LoVo (cell line): ENCODE measurements around the gene CASTOR2.
"Not testable (repeated sequence)": the region's sequence is repeated elsewhere in the genome, so short reads cannot be mapped to it uniquely, and the experiment has no call there.

Source experiments
- DNase-seq: peaks from one replicate; pipeline ENCODE4 v3.0.0-alpha.2; 2016; ENCODE audit warnings: low spot score

CASTOR2 gene

GRCh38 chr7:74994869-74995543 is 30.5 kb downstream of the CASTOR2 start:
- DNase-seq = not testable (repeated sequence)

- DNase-seq = not testable (repeated sequence)
Observed at GRCh38 chr7:74996361-74996760, 31.9 kb downstream of the CASTOR2 start.

DNA sequence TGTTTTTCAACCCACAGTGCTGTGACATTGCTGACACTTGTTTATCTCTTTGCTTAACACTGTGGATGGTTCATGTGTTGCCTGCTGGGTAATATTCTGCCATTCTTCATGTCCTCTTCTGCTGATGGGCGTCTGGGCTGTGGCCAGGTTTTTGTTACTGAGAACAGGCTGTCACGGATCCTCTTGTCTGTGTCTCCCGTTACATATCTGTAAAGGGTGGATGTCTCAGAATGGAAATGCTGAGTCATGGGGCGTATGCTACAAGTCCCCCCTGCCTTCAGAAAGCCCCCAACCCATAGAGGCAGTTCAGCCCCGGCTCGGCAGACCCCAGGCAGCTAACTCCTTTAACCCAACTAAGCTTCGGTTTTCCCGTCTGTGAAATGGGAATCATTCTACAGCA is 33.3 kb downstream of the CASTOR2 start:
- DNase-seq = not testable (repeated sequence)

DNA sequence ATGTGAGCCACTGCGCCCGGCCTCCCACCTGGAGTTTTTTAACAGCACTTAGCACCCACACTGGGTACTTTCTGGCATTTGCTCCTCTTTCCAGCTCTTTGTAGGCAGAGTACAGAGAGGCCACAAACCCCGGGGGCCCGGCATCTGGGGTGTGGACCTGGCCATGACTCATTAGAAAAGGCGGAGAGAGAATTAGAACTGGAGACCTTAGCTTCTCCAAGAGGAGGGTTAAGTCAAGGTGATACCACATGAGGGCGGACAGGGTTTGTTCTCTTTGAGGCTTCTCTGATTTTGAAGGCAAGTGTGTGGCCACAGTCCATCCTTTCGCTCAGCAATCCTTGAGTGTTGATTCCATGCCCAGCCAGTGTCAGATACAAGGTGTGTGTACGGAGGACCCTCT is 36.9 kb downstream of the CASTOR2 start:
- DNase-seq = not testable (repeated sequence)

GRCh38 chr7:75010036-75010435 is 45.5 kb downstream of the CASTOR2 start:
- DNase-seq = no peak

- no peak for DNase-seq
Observed at GRCh38 chr7:75017832-75018231, 53.3 kb downstream of the CASTOR2 start.

DNA sequence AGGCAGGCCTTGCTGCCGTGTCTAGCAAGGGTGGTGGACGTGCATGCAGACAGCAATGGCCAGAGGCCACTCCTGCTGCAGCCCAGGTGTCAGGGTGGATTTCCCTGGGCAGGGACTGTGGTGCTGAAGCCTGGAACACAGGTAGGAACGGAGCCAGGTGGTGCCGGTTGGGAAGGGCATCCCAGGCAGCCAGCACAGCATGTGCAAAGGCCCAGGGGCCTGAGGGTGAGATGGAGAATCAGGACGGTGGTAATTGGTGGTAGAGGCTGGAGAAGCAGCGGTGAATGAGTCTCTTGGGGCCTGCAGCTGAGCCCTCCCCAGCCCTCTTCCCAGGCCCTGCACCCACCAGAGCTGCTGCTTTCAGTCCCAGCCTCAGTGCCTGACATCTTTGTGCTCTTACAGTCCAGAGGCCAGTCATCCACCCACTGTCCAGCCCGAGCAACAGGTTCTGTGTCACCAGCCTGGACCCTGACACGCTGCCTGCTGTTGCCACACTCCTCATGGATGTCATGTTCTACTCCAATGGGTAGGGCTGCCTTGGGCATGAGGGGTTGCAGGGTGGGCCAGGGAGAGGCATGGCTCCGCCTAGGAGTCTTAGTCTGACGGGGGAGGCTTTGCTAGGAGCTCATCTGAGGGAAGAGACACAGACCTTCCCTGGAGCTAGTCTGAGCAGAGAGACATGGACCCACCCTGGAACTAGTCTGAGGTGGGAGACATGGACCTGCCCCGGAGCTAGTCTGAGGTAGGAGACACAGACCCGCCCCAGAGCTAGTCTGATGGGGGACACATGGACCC is 54.3 kb downstream of the CASTOR2 start:
- no peak for DNase-seq

GRCh38 chr7:75019800-75020199 is 55.3 kb downstream of the CASTOR2 start:
- no peak for DNase-seq

- DNase-seq = no peak
Observed at GRCh38 chr7:75024922-75025321, 60.4 kb downstream of the CASTOR2 start.

DNA sequence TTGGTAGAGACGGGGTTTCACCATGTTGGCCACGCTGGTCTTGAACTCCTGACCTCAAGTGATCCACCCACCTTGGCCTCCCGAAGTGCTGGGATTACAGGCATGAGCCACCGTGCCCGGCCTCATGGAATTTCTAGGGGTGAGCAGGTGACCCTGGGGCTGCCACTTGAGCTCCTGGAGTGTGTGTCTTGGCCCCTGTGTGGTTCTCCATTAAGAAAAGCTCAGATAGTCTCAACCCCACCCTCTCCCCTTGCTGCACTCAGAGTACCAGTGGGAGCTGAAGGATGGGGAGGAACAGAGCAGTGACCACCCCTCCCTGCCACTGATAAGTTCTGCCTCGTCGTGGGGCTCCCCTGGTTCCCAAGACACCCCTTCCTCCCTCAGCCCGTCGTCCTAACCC is 63.8 kb downstream of the CASTOR2 start:
- DNase-seq = no peak

GRCh38 chr7:75033064-75033463 is 68.6 kb downstream of the CASTOR2 start:
- DNase-seq = no peak

GRCh38 chr7:75033826-75034225 is 69.3 kb downstream of the CASTOR2 start:
- no peak for DNase-seq

- DNase-seq = no peak
Observed at GRCh38 chr7:75038508-75038907, 74.0 kb downstream of the CASTOR2 start.

DNA sequence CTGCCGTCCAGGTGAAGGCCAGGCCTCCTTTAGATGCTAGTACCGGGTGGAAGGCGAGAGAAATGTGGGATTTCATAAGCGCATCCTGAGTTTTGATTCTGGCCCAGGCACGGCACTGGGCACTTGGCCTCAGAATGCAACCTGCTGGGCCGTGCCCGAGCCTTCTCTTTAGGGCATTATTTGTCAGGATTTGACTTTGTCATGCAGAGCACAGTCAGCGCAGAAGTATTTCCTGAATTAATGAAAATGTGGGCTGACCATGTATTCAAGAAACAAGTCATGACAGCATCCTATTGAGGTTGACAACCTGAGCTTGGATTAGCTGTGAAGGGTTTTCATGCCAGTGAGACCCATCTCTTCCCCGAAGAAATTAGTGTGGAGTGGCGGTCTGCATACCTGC is 74.7 kb downstream of the CASTOR2 start:
- DNase-seq = no peak

DNA sequence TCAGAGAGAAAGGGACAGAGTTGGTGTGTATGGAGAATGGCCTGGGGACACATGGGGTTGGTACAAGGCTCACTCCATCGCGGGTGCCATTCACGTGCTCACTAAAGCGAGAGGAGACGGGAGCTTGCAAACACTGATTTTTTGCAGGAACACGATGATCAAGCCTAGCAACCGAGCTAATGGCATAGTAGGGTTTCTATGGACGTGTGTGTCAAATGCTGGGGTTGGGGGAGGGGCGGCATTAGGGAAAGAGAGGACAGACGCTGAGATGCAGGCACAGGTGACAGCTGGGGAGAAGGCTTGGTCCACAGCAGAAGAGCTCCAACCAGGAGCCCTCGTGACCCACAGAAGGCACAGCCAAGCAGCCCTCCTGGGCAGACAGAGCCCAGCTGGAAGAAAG is 75.2 kb downstream of the CASTOR2 start:
- no peak for DNase-seq

GRCh38 chr7:75040512-75040911 is 76.0 kb downstream of the CASTOR2 start:
- DNase-seq = no peak

- DNase-seq = no peak
Observed at GRCh38 chr7:75042286-75042685, 77.8 kb downstream of the CASTOR2 start.

DNA sequence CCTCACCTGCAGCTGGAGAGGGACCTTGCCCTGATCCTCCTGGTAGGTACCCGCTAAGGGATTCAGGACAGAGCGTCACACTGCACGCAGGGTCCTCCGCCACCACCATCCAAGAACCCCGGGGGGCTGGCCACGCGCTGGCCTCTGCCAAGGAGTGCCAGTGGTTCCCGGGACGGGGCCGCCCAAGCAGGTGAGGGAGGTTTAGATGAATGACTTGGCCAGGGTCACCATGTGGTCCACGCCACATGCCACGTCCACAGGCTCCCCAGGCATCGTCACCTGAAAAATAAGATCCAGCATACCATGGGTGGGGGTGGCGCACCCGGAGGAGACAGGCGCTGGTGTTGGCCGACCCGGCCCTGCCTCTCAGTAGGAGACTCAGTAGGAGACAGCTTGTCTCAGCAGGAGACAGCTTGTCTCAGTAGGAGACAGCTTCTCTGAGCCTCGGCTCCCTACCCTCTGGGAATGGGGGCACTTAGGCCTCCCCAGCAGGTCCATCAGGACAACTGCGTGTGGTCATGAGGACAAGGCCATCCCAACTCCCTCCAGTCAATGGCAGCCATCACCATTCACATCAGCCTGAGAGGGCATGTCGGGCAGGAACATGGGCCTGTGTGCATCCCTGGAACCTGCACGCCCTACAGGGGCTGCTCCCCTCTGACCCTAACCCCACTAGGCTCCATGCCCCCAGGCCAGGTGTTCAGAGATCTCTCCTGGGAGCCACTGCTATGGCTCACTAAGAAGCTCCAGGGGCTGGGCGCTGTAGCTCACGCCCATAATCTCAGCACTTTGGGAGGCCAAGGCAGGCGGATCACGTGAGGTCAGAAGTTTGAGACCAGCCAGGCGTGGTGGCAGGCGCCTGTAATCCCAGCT is 78.6 kb downstream of the CASTOR2 start:
- DNase-seq = no peak

DNA sequence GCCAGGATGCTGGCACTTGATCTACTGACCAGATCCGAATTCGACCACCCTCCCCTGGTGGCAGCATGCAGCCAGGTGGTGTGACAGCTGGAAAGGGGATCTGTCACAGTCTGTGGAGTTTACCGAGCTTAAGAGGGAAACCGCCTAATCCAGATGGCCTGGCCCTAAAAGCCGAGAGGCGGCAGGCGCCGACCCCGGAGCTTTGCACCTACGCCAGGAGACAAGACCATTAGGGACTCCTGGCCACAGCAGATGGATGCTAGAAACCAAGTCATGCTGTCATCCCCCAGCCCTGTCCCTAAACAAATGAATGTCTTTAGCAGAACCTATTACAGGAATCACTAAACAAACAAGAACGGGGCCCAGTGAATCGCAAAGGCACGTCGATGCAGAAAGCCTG is 81.4 kb downstream of the CASTOR2 start:
- no peak for DNase-seq

GRCh38 chr7:75048435-75049379 is 84.2 kb downstream of the CASTOR2 start:
- DNase-seq = no peak

GRCh38 chr7:75049817-75050216 is 85.3 kb downstream of the CASTOR2 start:
- DNase-seq = no peak

- DNase-seq = no peak
Observed at GRCh38 chr7:75050501-75050900, 86.0 kb downstream of the CASTOR2 start.
